NCI-H2227 (cell line): Measurements from ENCODE around the gene AGXT2.
"Not testable (repeated sequence)": the region's sequence is repeated elsewhere in the genome, so short reads cannot be mapped to it uniquely, and the experiment has no call there.

Experiments
- DNase-seq: peaks from one replicate; lab custom pipeline; 2025; ENCODE audit not compliant: unreplicated experiment; lab: John Stamatoyannopoulos, UW

The AGXT2 gene

GRCh38 chr5:35052838-35053237, 5.1 kb upstream of the AGXT2 start:
- no peak for DNase-seq

GRCh38 chr5:35050541-35051126, 2.9 kb upstream of the AGXT2 start:
- no peak for DNase-seq

GRCh38 chr5:35048910-35049309, 1.2 kb upstream of the AGXT2 start:
- DNase-seq, result no peak

- no peak for DNase-seq
Measured at GRCh38 chr5:35046774-35047173, 975 bp downstream of the AGXT2 start.

GRCh38 chr5:35045280-35045679, 2.5 kb downstream of the AGXT2 start:
- DNase-seq, result no peak

- no peak for DNase-seq
Measured at GRCh38 chr5:35044649-35045048, 3.1 kb downstream of the AGXT2 start.

- DNase-seq, result no peak
Measured at GRCh38 chr5:35042781-35043180, 5.0 kb downstream of the AGXT2 start.

GRCh38 chr5:35041261-35041660, 6.5 kb downstream of the AGXT2 start:
- no peak for DNase-seq

- no peak for DNase-seq
Measured at GRCh38 chr5:35038891-35039290, 8.9 kb downstream of the AGXT2 start.

- no peak for DNase-seq
Measured at GRCh38 chr5:35036536-35036935, 11.2 kb downstream of the AGXT2 start.

GRCh38 chr5:35035929-35036328, 11.8 kb downstream of the AGXT2 start:
- DNase-seq, result not testable (repeated sequence)

GRCh38 chr5:35035271-35035670, 12.5 kb downstream of the AGXT2 start:
- DNase-seq, result no peak

- no peak for DNase-seq
Measured at GRCh38 chr5:35032356-35032755, 15.4 kb downstream of the AGXT2 start.

- DNase-seq, result no peak
Measured at GRCh38 chr5:35031276-35031675, 16.5 kb downstream of the AGXT2 start.

- no peak for DNase-seq
Measured at GRCh38 chr5:35030426-35031100, 17.2 kb downstream of the AGXT2 start.

GRCh38 chr5:35029333-35029732, 18.4 kb downstream of the AGXT2 start:
- DNase-seq, result no peak

GRCh38 chr5:35026941-35027340, 20.8 kb downstream of the AGXT2 start:
- DNase-seq, result no peak

GRCh38 chr5:35026280-35026840, 21.4 kb downstream of the AGXT2 start:
- DNase-seq, result no peak

GRCh38 chr5:35024911-35025510, 22.7 kb downstream of the AGXT2 start:
- no peak for DNase-seq

GRCh38 chr5:35023391-35024178, 24.2 kb downstream of the AGXT2 start:
- DNase-seq, result no peak
